Measurements from ENCODE around the gene SEC14L1.

SEC14L1 gene

DNA sequence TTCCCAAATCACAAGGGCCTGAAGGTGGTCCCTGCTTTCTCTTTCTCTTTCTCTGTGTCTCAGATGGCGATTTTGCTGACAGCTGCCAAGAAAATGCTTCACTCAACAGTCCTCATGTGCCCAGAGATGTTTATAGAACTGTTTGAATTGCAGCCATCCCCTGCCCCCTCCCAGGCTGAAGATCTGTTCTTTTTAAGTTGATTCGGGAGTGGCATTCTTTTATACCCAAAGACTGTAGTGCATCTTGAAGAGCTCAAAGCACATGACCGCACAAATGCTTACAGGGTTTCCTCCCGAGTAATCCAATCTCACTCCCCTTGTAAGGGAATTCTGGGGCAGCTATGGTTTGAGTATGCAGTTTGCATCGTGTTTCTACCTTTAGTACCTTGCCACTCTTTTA lies 75.7 kb downstream of the SEC14L1 start:
- no peak for DNase-seq
- TF ChIP-seq POLR2A (IDR thresholded peaks at IDR 0.05; ENCODE audit: low read length) (no peak), GATA1 (IDR thresholded peaks at IDR 0.05; ENCODE audit: low read depth, low read length) (no peak)

DNA sequence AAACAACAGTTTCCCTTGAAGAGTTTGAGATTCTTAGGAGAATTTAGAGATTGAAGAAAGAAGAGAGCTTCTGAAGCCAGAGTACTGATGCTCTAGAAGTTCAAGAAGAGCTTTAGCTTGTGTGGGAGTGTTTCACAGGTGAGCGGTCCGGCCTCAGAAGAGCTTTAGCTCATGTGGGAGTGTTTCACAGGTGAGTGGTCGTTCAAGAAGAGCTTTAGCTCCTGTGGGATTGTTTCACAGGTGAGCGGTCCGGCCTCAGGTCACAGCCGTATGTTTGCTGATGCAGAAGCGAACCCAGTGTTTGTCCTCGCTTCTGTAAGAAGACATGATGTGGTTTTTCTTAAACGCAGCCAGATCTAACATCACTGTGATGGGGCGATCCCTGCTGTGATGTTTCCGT lies 76.4 kb downstream of the SEC14L1 start:
- TF ChIP-seq GATA1 (IDR thresholded peaks at IDR 0.05; ENCODE audit: low read depth, low read length) (no peak), POLR2A (IDR thresholded peaks at IDR 0.05; ENCODE audit: low read length) (no peak)

GRCh38 chr17:77217566-77217965 lies 76.8 kb downstream of the SEC14L1 start:
- no peak for DNase-seq
- no peak for TF ChIP-seq GATA1 (IDR thresholded peaks at IDR 0.05; ENCODE audit: low read depth, low read length)
- no peak for TF ChIP-seq POLR2A (IDR thresholded peaks at IDR 0.05; ENCODE audit: low read length)

More for the DNA sequence above, 76.4 kb downstream of the SEC14L1 start:
- no peak for DNase-seq

- DNase-seq, result no peak
- no peak for TF ChIP-seq GATA1 (IDR thresholded peaks at IDR 0.05; ENCODE audit: low read depth, low read length)
- TF ChIP-seq POLR2A (IDR thresholded peaks at IDR 0.05; ENCODE audit: low read length), result no peak
These were observed 78.1 kb downstream of the SEC14L1 start for GRCh38 chr17:77218902-77219301.

GRCh38 chr17:77222356-77222755 lies 81.6 kb downstream of the SEC14L1 start:
- DNase-seq, result no peak
- TF ChIP-seq POLR2A (IDR thresholded peaks at IDR 0.05; ENCODE audit: low read length), result no peak
- TF ChIP-seq GATA1 (IDR thresholded peaks at IDR 0.05; ENCODE audit: low read depth, low read length), result no peak

DNA sequence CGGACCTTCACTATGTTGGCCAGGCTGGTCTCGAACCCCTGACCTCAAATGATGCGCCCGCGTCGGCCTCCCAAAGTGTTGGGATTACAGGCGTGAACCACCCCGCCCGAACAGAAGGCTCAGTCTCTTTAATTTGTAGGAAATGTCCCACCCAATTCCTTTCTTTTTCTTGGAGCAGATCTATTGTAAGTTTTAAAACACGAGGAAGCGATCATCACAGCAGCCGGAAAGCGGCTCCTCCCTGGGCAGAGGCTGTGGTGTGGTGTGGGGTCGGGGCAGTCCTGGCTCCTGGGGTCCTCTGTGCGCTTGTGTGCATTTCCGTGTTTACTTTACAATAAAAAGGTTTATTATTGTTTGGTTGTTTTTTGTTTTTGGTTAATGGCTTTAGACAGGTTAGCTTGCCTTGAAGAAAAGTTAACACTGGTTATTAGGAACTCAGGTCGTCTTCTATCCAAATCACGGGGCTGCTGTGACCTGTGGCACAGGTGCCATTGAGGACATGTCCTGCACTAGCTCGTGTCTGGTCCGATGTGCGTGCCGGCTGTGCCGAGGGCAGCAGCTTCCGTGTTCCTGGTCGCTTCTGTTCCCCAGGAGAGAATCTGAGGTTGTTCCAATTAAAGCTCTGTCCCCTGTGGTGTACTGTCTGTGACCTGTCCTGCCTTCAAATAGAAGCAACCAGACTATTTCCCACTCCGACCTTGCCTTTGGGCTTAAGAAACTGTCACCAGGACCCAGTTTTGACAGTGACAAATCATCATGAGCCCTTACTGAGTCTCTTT lies 83.1 kb downstream of the SEC14L1 start:
- TF ChIP-seq POLR2A (IDR thresholded peaks at IDR 0.05; ENCODE audit: low read length) (no peak), GATA1 (IDR thresholded peaks at IDR 0.05; ENCODE audit: low read depth, low read length) (no peak)

GRCh38 chr17:77225265-77225664 lies 84.5 kb downstream of the SEC14L1 start:
- no peak for DNase-seq
- TF ChIP-seq GATA1 (IDR thresholded peaks at IDR 0.05; ENCODE audit: low read depth, low read length) (no peak), POLR2A (IDR thresholded peaks at IDR 0.05; ENCODE audit: low read length) (no peak)

More for the DNA sequence above, 83.1 kb downstream of the SEC14L1 start:
- DNase-seq, result no peak

DNA sequence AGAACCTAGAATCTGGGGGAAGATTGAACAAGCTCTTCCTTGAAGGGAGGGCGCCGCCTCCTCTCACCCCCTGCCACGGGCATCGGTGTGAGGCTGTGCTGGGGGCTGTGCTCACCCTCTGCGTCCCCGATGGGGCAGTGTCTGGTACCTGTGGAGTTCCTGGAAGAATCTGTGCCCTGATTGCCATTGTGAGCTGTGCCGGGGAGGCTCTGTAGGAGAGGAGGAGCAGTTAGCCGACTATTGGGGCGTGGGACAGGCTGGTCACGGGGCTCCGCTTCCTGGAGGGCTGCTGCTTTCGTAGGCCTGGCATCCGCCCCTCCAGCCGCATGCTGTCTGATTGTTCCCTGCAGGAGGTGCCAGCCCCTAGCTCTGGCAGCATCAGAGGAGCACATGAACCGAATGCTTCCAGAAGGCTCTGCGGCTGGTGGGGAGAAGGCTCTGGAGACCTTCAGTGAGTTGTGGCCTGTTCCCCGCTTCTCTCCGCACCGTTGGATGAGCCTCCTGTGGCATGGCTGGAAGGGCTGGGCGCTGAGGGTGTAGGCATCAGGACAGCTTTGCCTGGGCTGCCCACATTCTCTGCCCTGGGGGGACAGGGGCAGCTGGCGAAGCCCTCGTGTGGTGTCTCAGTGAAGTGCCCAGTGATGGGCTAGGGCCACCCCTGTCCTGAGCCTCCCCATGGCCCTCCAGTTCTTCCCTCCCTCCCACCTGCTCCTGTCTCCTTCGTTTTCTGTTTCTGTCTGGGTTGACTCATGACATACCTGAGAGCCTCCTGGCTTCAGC lies 86.9 kb downstream of the SEC14L1 start:
- TF ChIP-seq POLR2A (IDR thresholded peaks at IDR 0.05; ENCODE audit: low read length) (no peak), GATA1 (IDR thresholded peaks at IDR 0.05; ENCODE audit: low read depth, low read length) (no peak)
- no peak for DNase-seq

DNA sequence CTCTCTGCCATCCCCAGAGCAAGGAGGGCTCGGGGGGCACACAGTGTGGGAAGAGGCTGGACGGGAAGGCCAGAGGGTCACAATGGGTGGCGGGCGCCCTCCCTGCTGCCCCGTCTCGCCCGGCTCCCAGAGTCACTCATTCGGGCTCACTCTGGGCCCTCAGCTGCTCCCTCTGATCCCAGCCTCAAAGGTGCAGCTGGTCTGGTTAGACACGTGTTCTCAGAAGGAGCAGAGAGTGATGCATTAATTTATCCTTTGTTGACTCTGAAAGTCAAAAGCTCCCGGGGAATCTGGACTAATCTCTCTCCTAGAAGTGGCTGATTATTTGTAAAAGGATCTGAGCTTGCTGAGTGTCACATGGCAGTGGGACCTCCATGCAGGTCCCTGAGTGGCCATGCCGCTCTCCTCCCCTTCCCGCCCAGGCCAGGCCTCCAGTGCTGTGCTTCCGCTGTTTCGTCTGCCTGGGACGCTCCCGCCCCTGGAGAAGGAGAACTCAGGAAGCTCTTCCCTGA lies 87.5 kb downstream of the SEC14L1 start:
- no peak for TF ChIP-seq GATA1 (IDR thresholded peaks at IDR 0.05; ENCODE audit: low read depth, low read length)
- no peak for TF ChIP-seq POLR2A (IDR thresholded peaks at IDR 0.05; ENCODE audit: low read length)
- DNase-seq, result no peak

GRCh38 chr17:77228816-77229215 lies 88.0 kb downstream of the SEC14L1 start:
- TF ChIP-seq POLR2A (IDR thresholded peaks at IDR 0.05; ENCODE audit: low read length), result no peak
- TF ChIP-seq GATA1 (IDR thresholded peaks at IDR 0.05; ENCODE audit: low read depth, low read length), result no peak
- DNase-seq, result no peak

- TF ChIP-seq GATA1 (IDR thresholded peaks at IDR 0.05; ENCODE audit: low read depth, low read length) (no peak), POLR2A (IDR thresholded peaks at IDR 0.05; ENCODE audit: low read length) (no peak)
- DNase-seq, result no peak
These were observed 89.1 kb downstream of the SEC14L1 start for GRCh38 chr17:77229786-77230435.

GRCh38 chr17:77230436-77230830 lies 89.7 kb downstream of the SEC14L1 start:
- DNase-seq, result no peak
- TF ChIP-seq GATA1 (IDR thresholded peaks at IDR 0.05; ENCODE audit: low read depth, low read length) (no peak), POLR2A (IDR thresholded peaks at IDR 0.05; ENCODE audit: low read length) (no peak)

- TF ChIP-seq GATA1 (IDR thresholded peaks at IDR 0.05; ENCODE audit: low read depth, low read length) (no peak), POLR2A (IDR thresholded peaks at IDR 0.05; ENCODE audit: low read length) (no peak)
- DNase-seq, result no peak
These were observed 90.5 kb downstream of the SEC14L1 start for GRCh38 chr17:77231076-77231871.

All from erythroblast (primary cell).